K562 (cell line): ENCODE measurements around the gene TRNT1. TPM values are rescaled to one million over a fixed set of nuclear protein-coding genes. Genes with fewer than 3 reads are reported as not detected.

Source experiments
- HNRNPH1 ChIP-seq: fragments of 200-400 bp; formaldehyde crosslinking; optimal IDR thresholded peaks from 2 replicates; pipeline ENCODE3; 2017; ENCODE audit warnings: low read depth, mild to moderate bottlenecking, low read length, moderate library complexity
- KDM2B ChIP-seq: fragments of 250-450 bp; sonication (Bioruptor Pico); IDR thresholded peaks from 2 replicates; pipeline ENCODE4 v1.8.0; 2021; ENCODE audit warnings: mild to moderate bottlenecking, moderate library complexity
- LCOR ChIP-seq: sonication (generic); formaldehyde crosslinking; IDR thresholded peaks from 2 replicates; pipeline ENCODE4 v1.8.0; 2022; ENCODE audit warnings: mild to moderate bottlenecking, missing genetic modification reagents
- SRF ChIP-seq, 2 experiments: fragments of 250-450, 450-650 bp in 1 of 2; sonication (Bioruptor Pico) in 1 of 2; sonication (generic) in 1 of 2; formaldehyde crosslinking; IDR thresholded peaks; 2 replicates each; pipeline versions ENCODE4 v1.5.0 to v1.5.1; 2020 to 2022; ENCODE audit warnings: mild to moderate bottlenecking in 1 of 2, missing genetic modification reagents in 1 of 2
- TSC22D4 ChIP-seq: fragments of 450-650 bp; IDR thresholded peaks from 2 replicates; pipeline ENCODE4 v1.6.1; 2016; ENCODE audit warnings: missing genetic modification characterization, missing biosample characterization, control low read depth
- ZBTB1 ChIP-seq: sonication (generic); formaldehyde crosslinking; IDR thresholded peaks from 2 replicates; pipeline ENCODE4 v1.8.1; 2023; ENCODE audit warnings: missing genetic modification reagents, low read depth, mild to moderate bottlenecking, borderline replicate concordance
- ZNF146 ChIP-seq: IDR thresholded peaks from one replicate; pipeline ENCODE4 v1.6.1; 2018; ENCODE audit warnings: missing compliant biosample characterization; ENCODE audit not compliant: unreplicated experiment
- ZNF354B ChIP-seq: fragments of 250-450 bp; sonication (Bioruptor Pico); IDR thresholded peaks from 2 replicates; pipeline ENCODE4 v1.4.0; 2020
- polyA plus RNA-seq, 8 experiments: library from polyadenylated mRNA; depleted of rRNA in 4 of 8; stranded (reverse) in 5 of 8; unstranded in 3 of 8; fragments of >200 nt; fragmentation: Nextera tagmentation in 2 of 8; fragmentation: Illumina TruSeq in 1 of 8; extraction: Ambion mirVana in 2 of 8; extraction: Trizol in 1 of 8; gene quantifications; 2 replicates each; pipeline versions ENCODE4 v1.2.1 to v1.2.3, GENCODE V29; 2011 to 2014; ENCODE audit warnings: inconsistent platforms in 1 of 8, missing spikeins in 1 of 8
- total RNA-seq, 7 experiments: library from RNA; depleted of rRNA in 6 of 7; stranded (reverse); fragments of >200 nt in 6 of 7; fragmentation: Illumina TruSeq in 2 of 7; extraction: Trizol in 2 of 7; gene quantifications; 2 replicates each; pipeline versions ENCODE4 v1.2.1 to v1.2.3, GENCODE V29; 2011 to 2021; ENCODE audit warnings: low replicate concordance in 1 of 7
- TF ChIP-seq, protein P1 (sequence below): fragments of 250-450 bp; sonication (Bioruptor Pico); IDR thresholded peaks from 2 replicates; pipeline ENCODE4 v1.4.0; 2020
- TF ChIP-seq, protein P2 (sequence below): fragments of 250-450 bp; sonication (Bioruptor Pico); IDR thresholded peaks from 2 replicates; pipeline ENCODE4 v1.8.0; 2022; ENCODE audit warnings: moderate library complexity, mild to moderate bottlenecking, inconsistent platforms
- TF ChIP-seq, protein P3 (sequence below), 2 experiments: fragments of 450-650 bp in 1 of 2; IDR thresholded peaks; 2 replicates each; pipeline ENCODE4 v1.6.1; 2011 to 2017; ENCODE audit warnings: low read depth in 2 of 2, antibody characterized with exemption in 1 of 2, borderline replicate concordance in 1 of 2, low read length in 1 of 2, mild to moderate bottlenecking in 1 of 2, mixed read lengths in 1 of 2; ENCODE audit not compliant: control insufficient read depth in 1 of 2
- TF ChIP-seq, protein P4 (sequence below): fragments of 450-650 bp; IDR thresholded peaks from 2 replicates; pipeline ENCODE4 v1.6.1; 2016
- TF ChIP-seq, protein P5 (sequence below): fragments of 250-450 bp; sonication (Bioruptor Pico); IDR thresholded peaks from 2 replicates; pipeline ENCODE4 v1.5.0; 2021; ENCODE audit warnings: mild to moderate bottlenecking, borderline replicate concordance

TRNT1 gene
- total and polyA plus RNA-seq, 9 of the 15 experiments (the other 6 are each of a cell fraction or from before 2014, with no cell fraction given), result 38.1 to 58.2 (median 47.4) TPM

DNA sequence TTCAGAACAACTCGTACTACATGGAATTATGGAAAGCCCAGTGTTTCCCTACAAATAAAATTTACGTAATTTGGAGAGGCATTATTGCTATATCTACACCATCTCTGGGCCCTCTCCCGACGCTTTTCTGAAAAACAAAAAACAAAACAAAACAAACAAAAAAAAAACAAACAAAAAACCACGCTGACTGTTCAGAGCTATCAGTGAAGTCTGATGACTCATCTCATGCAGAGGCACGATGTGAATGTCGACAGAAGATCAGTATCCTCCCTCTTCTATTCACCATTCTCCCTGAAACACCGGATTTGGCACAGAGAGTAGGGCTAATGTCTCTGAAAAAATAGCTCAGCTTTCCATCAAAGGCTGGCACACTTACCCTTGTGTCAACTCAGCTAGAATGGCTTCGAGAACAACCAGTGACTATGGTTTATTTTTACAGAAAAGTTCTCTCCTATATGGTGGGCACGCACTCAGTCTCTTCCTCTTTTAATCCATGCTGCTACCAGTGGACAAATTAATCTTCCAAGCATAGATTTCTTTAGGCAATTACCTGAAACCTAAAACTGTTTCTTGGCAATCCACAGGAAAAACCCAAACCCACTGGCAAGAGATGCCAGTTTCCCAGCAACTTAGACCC is 51.2 kb downstream of the TRNT1 start (continued):
- TF ChIP-seq, protein P1, sequence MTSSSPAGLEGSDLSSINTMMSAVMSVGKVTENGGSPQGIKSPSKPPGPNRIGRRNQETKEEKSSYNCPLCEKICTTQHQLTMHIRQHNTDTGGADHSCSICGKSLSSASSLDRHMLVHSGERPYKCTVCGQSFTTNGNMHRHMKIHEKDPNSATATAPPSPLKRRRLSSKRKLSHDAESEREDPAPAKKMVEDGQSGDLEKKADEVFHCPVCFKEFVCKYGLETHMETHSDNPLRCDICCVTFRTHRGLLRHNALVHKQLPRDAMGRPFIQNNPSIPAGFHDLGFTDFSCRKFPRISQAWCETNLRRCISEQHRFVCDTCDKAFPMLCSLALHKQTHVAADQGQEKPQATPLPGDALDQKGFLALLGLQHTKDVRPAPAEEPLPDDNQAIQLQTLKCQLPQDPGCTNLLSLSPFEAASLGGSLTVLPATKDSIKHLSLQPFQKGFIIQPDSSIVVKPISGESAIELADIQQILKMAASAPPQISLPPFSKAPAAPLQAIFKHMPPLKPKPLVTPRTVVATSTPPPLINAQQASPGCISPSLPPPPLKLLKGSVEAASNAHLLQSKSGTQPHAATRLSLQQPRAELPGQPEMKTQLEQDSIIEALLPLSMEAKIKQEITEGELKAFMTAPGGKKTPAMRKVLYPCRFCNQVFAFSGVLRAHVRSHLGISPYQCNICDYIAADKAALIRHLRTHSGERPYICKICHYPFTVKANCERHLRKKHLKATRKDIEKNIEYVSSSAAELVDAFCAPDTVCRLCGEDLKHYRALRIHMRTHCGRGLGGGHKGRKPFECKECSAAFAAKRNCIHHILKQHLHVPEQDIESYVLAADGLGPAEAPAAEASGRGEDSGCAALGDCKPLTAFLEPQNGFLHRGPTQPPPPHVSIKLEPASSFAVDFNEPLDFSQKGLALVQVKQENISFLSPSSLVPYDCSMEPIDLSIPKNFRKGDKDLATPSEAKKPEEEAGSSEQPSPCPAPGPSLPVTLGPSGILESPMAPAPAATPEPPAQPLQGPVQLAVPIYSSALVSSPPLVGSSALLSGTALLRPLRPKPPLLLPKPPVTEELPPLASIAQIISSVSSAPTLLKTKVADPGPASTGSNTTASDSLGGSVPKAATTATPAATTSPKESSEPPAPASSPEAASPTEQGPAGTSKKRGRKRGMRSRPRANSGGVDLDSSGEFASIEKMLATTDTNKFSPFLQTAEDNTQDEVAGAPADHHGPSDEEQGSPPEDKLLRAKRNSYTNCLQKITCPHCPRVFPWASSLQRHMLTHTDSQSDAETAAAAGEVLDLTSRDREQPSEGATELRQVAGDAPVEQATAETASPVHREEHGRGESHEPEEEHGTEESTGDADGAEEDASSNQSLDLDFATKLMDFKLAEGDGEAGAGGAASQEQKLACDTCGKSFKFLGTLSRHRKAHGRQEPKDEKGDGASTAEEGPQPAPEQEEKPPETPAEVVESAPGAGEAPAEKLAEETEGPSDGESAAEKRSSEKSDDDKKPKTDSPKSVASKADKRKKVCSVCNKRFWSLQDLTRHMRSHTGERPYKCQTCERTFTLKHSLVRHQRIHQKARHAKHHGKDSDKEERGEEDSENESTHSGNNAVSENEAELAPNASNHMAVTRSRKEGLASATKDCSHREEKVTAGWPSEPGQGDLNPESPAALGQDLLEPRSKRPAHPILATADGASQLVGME (CRISPR knock-in tag), result no peak
- TF ChIP-seq ZNF354B, result no peak
- TF ChIP-seq SRF (CRISPR knock-in tag; IDR thresholded peaks at IDR 0.05), result 0 out of 4 replicates have a peak, but pooled peaks of 1 of the 2 experiments have one; percentile 15
- TF ChIP-seq, protein P2, sequence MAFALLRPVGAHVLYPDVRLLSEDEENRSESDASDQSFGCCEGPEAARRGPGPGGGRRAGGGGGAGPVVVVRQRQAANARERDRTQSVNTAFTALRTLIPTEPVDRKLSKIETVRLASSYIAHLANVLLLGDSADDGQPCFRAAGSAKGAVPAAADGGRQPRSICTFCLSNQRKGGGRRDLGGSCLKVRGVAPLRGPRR (CRISPR knock-in tag), result no peak
- TF ChIP-seq, protein P3, sequence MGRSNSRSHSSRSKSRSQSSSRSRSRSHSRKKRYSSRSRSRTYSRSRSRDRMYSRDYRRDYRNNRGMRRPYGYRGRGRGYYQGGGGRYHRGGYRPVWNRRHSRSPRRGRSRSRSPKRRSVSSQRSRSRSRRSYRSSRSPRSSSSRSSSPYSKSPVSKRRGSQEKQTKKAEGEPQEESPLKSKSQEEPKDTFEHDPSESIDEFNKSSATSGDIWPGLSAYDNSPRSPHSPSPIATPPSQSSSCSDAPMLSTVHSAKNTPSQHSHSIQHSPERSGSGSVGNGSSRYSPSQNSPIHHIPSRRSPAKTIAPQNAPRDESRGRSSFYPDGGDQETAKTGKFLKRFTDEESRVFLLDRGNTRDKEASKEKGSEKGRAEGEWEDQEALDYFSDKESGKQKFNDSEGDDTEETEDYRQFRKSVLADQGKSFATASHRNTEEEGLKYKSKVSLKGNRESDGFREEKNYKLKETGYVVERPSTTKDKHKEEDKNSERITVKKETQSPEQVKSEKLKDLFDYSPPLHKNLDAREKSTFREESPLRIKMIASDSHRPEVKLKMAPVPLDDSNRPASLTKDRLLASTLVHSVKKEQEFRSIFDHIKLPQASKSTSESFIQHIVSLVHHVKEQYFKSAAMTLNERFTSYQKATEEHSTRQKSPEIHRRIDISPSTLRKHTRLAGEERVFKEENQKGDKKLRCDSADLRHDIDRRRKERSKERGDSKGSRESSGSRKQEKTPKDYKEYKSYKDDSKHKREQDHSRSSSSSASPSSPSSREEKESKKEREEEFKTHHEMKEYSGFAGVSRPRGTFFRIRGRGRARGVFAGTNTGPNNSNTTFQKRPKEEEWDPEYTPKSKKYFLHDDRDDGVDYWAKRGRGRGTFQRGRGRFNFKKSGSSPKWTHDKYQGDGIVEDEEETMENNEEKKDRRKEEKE (IDR thresholded peaks at IDR 0.05; ENCODE audit: borderline replicate concordance in 1 of 2, control insufficient read depth in 1 of 2, low read depth in 2 of 2, low read length in 1 of 2), result no peak
- TF ChIP-seq TSC22D4 (tag), result no peak
- TF ChIP-seq, protein P4, sequence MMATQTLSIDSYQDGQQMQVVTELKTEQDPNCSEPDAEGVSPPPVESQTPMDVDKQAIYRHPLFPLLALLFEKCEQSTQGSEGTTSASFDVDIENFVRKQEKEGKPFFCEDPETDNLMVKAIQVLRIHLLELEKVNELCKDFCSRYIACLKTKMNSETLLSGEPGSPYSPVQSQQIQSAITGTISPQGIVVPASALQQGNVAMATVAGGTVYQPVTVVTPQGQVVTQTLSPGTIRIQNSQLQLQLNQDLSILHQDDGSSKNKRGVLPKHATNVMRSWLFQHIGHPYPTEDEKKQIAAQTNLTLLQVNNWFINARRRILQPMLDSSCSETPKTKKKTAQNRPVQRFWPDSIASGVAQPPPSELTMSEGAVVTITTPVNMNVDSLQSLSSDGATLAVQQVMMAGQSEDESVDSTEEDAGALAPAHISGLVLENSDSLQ, result no peak
- no peak for TF ChIP-seq KDM2B
- no peak for TF ChIP-seq ZNF146 (CRISPR knock-in tag)
- TF ChIP-seq, protein P5, sequence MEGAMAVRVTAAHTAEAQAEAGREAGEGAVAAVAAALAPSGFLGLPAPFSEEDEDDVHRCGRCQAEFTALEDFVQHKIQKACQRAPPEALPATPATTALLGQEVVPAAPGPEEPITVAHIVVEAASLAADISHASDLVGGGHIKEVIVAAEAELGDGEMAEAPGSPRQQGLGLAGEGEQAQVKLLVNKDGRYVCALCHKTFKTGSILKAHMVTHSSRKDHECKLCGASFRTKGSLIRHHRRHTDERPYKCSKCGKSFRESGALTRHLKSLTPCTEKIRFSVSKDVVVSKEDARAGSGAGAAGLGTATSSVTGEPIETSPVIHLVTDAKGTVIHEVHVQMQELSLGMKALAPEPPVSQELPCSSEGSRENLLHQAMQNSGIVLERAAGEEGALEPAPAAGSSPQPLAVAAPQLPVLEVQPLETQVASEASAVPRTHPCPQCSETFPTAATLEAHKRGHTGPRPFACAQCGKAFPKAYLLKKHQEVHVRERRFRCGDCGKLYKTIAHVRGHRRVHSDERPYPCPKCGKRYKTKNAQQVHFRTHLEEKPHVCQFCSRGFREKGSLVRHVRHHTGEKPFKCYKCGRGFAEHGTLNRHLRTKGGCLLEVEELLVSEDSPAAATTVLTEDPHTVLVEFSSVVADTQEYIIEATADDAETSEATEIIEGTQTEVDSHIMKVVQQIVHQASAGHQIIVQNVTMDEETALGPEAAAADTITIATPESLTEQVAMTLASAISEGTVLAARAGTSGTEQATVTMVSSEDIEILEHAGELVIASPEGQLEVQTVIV (CRISPR knock-in tag), result no peak
- TF ChIP-seq ZBTB1 (CRISPR knock-in tag), result no peak
- TF ChIP-seq LCOR (CRISPR knock-in tag), result no peak
- no peak for TF ChIP-seq HNRNPH1
